ENCODE measurements around the gene P2RY8.

- no peak for TF ChIP-seq POLR2A (IDR thresholded peaks at IDR 0.05)
- no peak for TF ChIP-seq CTCF (IDR thresholded peaks at IDR 0.05)
- no peak for TF ChIP-seq EP300 (IDR thresholded peaks at IDR 0.05)
These were observed 69.9 kb downstream of the P2RY8 start for GRCh38 chrX:1466971-1467561.

Data from upper lobe of left lung (tissue), 4 donors.